H9 (cell line): ENCODE data around the gene DCAF5. TPM values are rescaled to one million over a fixed set of nuclear protein-coding genes. Genes with fewer than 3 reads are reported as not detected.

Experiments
- DNase-seq: peaks from one replicate; pipeline ENCODE4 v3.0.0-alpha.2; 2017
- H2AFZ ChIP-seq: one replicate; pipeline ENCODE4 v1.6.1; 2013; ENCODE audit warnings: mild to moderate bottlenecking, low read length, control low read depth, moderate library complexity
- H2AK5ac ChIP-seq: 2 replicates; pipeline ENCODE4 v1.6.1; 2013; ENCODE audit warnings: low read length, control low read depth, mixed read lengths; ENCODE audit not compliant: insufficient read length
- H2BK120ac ChIP-seq: one replicate; pipeline ENCODE4 v1.6.1; 2013; ENCODE audit warnings: low read depth, mild to moderate bottlenecking, low read length, control low read depth, inconsistent platforms; ENCODE audit not compliant: poor library complexity, severe bottlenecking
- H2BK12ac ChIP-seq: 2 replicates; pipeline ENCODE4 v1.6.1; 2013; ENCODE audit warnings: low read length, control low read depth, mixed read lengths, low read depth; ENCODE audit not compliant: insufficient read length
- H2BK15ac ChIP-seq: 2 replicates; pipeline ENCODE4 v1.6.1; 2013; ENCODE audit warnings: low read depth, low read length, control low read depth
- H2BK20ac ChIP-seq: one replicate; pipeline ENCODE4 v1.6.1; 2013; ENCODE audit warnings: low read depth, mild to moderate bottlenecking, low read length, control low read depth, inconsistent platforms; ENCODE audit not compliant: poor library complexity, severe bottlenecking
- H2BK5ac ChIP-seq: 2 replicates; pipeline ENCODE4 v1.6.1; 2013; ENCODE audit warnings: low read length, control low read depth, mixed read lengths; ENCODE audit not compliant: insufficient read length
- H3K14ac ChIP-seq: 2 replicates; pipeline ENCODE4 v1.6.1; 2013; ENCODE audit warnings: low read length, control low read depth; ENCODE audit not compliant: insufficient read depth
- H3K18ac ChIP-seq: 2 replicates; pipeline ENCODE4 v1.6.1; 2013; ENCODE audit warnings: low read depth, mild to moderate bottlenecking, mixed read lengths, low read length, control low read depth; ENCODE audit not compliant: insufficient read length
- H3K23ac ChIP-seq: 2 replicates; pipeline ENCODE4 v1.6.1; 2013; ENCODE audit warnings: low read length, control low read depth, mixed read lengths, low read depth; ENCODE audit not compliant: insufficient read length
- H3K23me2 ChIP-seq: 2 replicates; pipeline ENCODE4 v1.6.1; 2013; ENCODE audit warnings: low read depth, mild to moderate bottlenecking, mixed read lengths, low read length, control low read depth; ENCODE audit not compliant: insufficient read length, poor library complexity, severe bottlenecking
- H3K27ac ChIP-seq: 2 replicates; pipeline ENCODE4 v1.5.1; 2013; ENCODE audit warnings: low read length, control low read depth, mixed read lengths, low read depth; ENCODE audit not compliant: insufficient read length
- H3K27me3 ChIP-seq: 2 replicates; pipeline ENCODE4 v1.6.1; 2013; ENCODE audit warnings: low read length, control low read depth, inconsistent platforms; ENCODE audit not compliant: insufficient read depth
- H3K4ac ChIP-seq: 2 replicates; pipeline ENCODE4 v1.6.1; 2013; ENCODE audit warnings: low read depth, mild to moderate bottlenecking, control low read depth, inconsistent platforms, low read length, moderate library complexity
- H3K4me1 ChIP-seq: 2 replicates; pipeline ENCODE4 v1.6.1; 2013; ENCODE audit warnings: low read length, control low read depth, inconsistent platforms; ENCODE audit not compliant: insufficient read depth
- H3K4me2 ChIP-seq: 2 replicates; pipeline ENCODE4 v1.6.1; 2013; ENCODE audit warnings: low read length, control low read depth, mixed read lengths; ENCODE audit not compliant: insufficient read length, insufficient read depth
- H3K56ac ChIP-seq: 2 replicates; pipeline ENCODE4 v1.6.1; 2013; ENCODE audit warnings: low read depth, mild to moderate bottlenecking, mixed read lengths, low read length, control low read depth; ENCODE audit not compliant: insufficient read length
- H3K79me1 ChIP-seq: 2 replicates; pipeline ENCODE4 v1.6.1; 2013; ENCODE audit warnings: low read depth, mild to moderate bottlenecking, moderate library complexity, low read length, control low read depth, inconsistent platforms; ENCODE audit not compliant: insufficient read depth, poor library complexity, severe bottlenecking
- H3K79me2 ChIP-seq: 2 replicates; pipeline ENCODE4 v1.6.1; 2013; ENCODE audit warnings: low read length, control low read depth, inconsistent platforms; ENCODE audit not compliant: insufficient read depth
- H3K9ac ChIP-seq: 2 replicates; pipeline ENCODE4 v1.6.1; 2013; ENCODE audit warnings: low read length, control low read depth, mixed read lengths; ENCODE audit not compliant: insufficient read length; ENCODE audit errors: extremely low read depth
- H3K9me3 ChIP-seq: one replicate; pipeline ENCODE4 v1.6.1; 2013; ENCODE audit warnings: low read depth, low read length, inconsistent platforms; ENCODE audit not compliant: control insufficient read depth
- H3T11ph ChIP-seq: one replicate; pipeline ENCODE4 v1.6.1; 2013; ENCODE audit warnings: mild to moderate bottlenecking, low read length, control low read depth, inconsistent platforms
- H4K20me1 ChIP-seq: one replicate; pipeline ENCODE4 v1.6.1; 2013; ENCODE audit not compliant: control insufficient read depth, insufficient read length, insufficient read depth
- H4K5ac ChIP-seq: 2 replicates; pipeline ENCODE4 v1.6.1; 2013; ENCODE audit warnings: low read depth, mild to moderate bottlenecking, mixed read lengths, low read length, control low read depth; ENCODE audit not compliant: insufficient read length
- H4K8ac ChIP-seq: replicated peaks from 2 replicates; pipeline ENCODE4 v1.6.1; 2013; ENCODE audit warnings: low read length, control low read depth, mixed read lengths, low read depth; ENCODE audit not compliant: insufficient read length
- H4K91ac ChIP-seq: 2 replicates; pipeline ENCODE4 v1.6.1; 2013; ENCODE audit warnings: low read depth, mild to moderate bottlenecking, moderate library complexity, mixed read lengths, low read length, control low read depth; ENCODE audit not compliant: insufficient read length
- H3K27ac Mint-ChIP-seq, 3 experiments: 2 replicates in 2 of 3; 3 replicates in 1 of 3; pipeline ENCODE4 v1.8.0; 2020 to 2021; ENCODE audit warnings: mixed read lengths in 3 of 3, mild to moderate bottlenecking in 1 of 3, moderate library complexity in 1 of 3
- H3K27me3 Mint-ChIP-seq: 2 replicates; pipeline ENCODE4 v1.8.0; 2021; ENCODE audit warnings: low read depth, mild to moderate bottlenecking, moderate library complexity, mixed read lengths
- H3K36me3 Mint-ChIP-seq, 3 experiments: 2 replicates in 2 of 3; 3 replicates in 1 of 3; pipeline ENCODE4 v1.8.0; 2020 to 2021; ENCODE audit warnings: low read depth in 3 of 3, mixed read lengths in 3 of 3; ENCODE audit not compliant: insufficient read depth in 1 of 3
- H3K4me1 Mint-ChIP-seq, 2 experiments: 2 replicates each; pipeline ENCODE4 v1.8.0; 2020; ENCODE audit warnings: mixed read lengths in 2 of 2
- H3K4me3 Mint-ChIP-seq, 2 experiments: 2 replicates in 1 of 2; 3 replicates in 1 of 2; pipeline ENCODE4 v1.8.0; 2020 to 2021; ENCODE audit warnings: mild to moderate bottlenecking in 2 of 2, mixed read lengths in 2 of 2, moderate library complexity in 1 of 2
- H3K9me3 Mint-ChIP-seq, 2 experiments: 2 replicates in 1 of 2; 3 replicates in 1 of 2; pipeline ENCODE4 v1.8.0; 2020; ENCODE audit warnings: mild to moderate bottlenecking in 2 of 2, mixed read lengths in 2 of 2, moderate library complexity in 1 of 2
- CTCF ChIP-seq: fragments of 200-600 bp; sonication (generic); conservative IDR thresholded peaks from 3 replicates; pipeline ENCODE4 v1.8.0; 2021; ENCODE audit warnings: antibody characterized with exemption, mild to moderate bottlenecking
- WGBS: extraction: QIAGEN DNeasy Blood & Tissue Kit; methylation state at CpG from one replicate; pipeline ENCODE4 v1.1.7; 2013; ENCODE audit warnings: missing lambda C conversion rate, low lambda C conversion rate, mixed read lengths; ENCODE audit not compliant: insufficient read length; ENCODE audit errors: extremely low coverage; 5-methylcytosine and 5-hydroxymethylcytosine counted together
- total RNA-seq: library from RNA; stranded (reverse); gene quantifications from 2 replicates; pipeline ENCODE4 v1.2.1, GENCODE V29; 2021

Gene DCAF5
- total RNA-seq, 1 experiment from 2014 or later = 31.4 TPM

GRCh38 chr14:69046476-69046860, 106.5 kb downstream of the DCAF5 start:
- H3K4me2 ChIP-seq = no peak overlapping the region
- no peak overlapping the region for H3K14ac ChIP-seq
- no peaks in the 10 kb centered on the region for H3K9me3 Mint-ChIP-seq
- no peaks in the 10 kb centered on the region for H3K9me3 ChIP-seq
- H2BK12ac ChIP-seq = no peak overlapping the region
- peaks cover 16% of the 10 kb centered on the region; the same call in 1 of the 2 replicates for H3K4me1 ChIP-seq
- H3K36me3 Mint-ChIP-seq = no peaks in the 10 kb centered on the region
- H4K5ac ChIP-seq = no peak overlapping the region
- no peak overlapping the region for H3K4me3 Mint-ChIP-seq
- H3K23ac ChIP-seq = no peak overlapping the region
- H2BK5ac ChIP-seq = no peak overlapping the region
- H3K56ac ChIP-seq = no peak overlapping the region
- peak overlapping the region; percentile 3 for H3K18ac ChIP-seq
- H3K27me3 Mint-ChIP-seq = no peaks in the 10 kb centered on the region; the same call in none of the 2 replicates
- H2AFZ ChIP-seq = no peak overlapping the region
- no peaks in the 10 kb centered on the region for H3K23me2 ChIP-seq
- H3K4me1 Mint-ChIP-seq = peaks cover 66 to 67% of the 10 kb centered on the region in 2 experiments
- H3K27ac Mint-ChIP-seq = peak overlapping the region; percentile 9 to 84 (median 71); a peak in 2 of 7 replicates
- no peak overlapping the region for H3K27ac ChIP-seq
- WGBS = no CpG with 5 or more reads among the region's 7 CpGs
- no peak overlapping the region for H2BK15ac ChIP-seq
- DNase-seq = no peak
- no peaks in the 10 kb centered on the region for H3K79me1 ChIP-seq
- TF ChIP-seq CTCF = no peak
- H3K4ac ChIP-seq = no peak overlapping the region
- no peak overlapping the region for H2AK5ac ChIP-seq
- no peaks in the 10 kb centered on the region for H4K20me1 ChIP-seq
- H3K79me2 ChIP-seq = no peaks in the 10 kb centered on the region
- H3T11ph ChIP-seq = no peak overlapping the region
- H3K27me3 ChIP-seq = no peaks in the 10 kb centered on the region
- H4K8ac ChIP-seq = no peak overlapping the region
- no peak overlapping the region for H3K9ac ChIP-seq
- no peak overlapping the region for H4K91ac ChIP-seq
- H2BK120ac ChIP-seq = no peak overlapping the region
- H2BK20ac ChIP-seq = no peak overlapping the region
